Duodenal mucosa (tissue), 2 donors: ENCODE results near the gene FAM149A.

Source experiments
- H3K27ac ChIP-seq: one replicate; pipeline ENCODE4 v1.7.0; 2013; ENCODE audit warnings: low read depth, low read length
- H3K27me3 ChIP-seq, 2 donors: one replicate each; pipeline ENCODE4 v1.7.0; 2013; ENCODE audit warnings: low read length in 2 of 2, control low read depth in 1 of 2; ENCODE audit not compliant: insufficient read depth in 2 of 2, control insufficient read depth in 1 of 2
- H3K36me3 ChIP-seq, 2 donors: one replicate each; pipeline ENCODE4 v1.7.0; 2013; ENCODE audit warnings: low read length in 2 of 2, control low read depth in 1 of 2; ENCODE audit not compliant: insufficient read depth in 2 of 2, control insufficient read depth in 1 of 2
- H3K4me1 ChIP-seq, 2 donors: one replicate each; pipeline ENCODE4 v1.7.0; 2013; ENCODE audit warnings: low read length in 2 of 2, control low read depth in 1 of 2; ENCODE audit not compliant: insufficient read depth in 2 of 2, control insufficient read depth in 1 of 2
- H3K4me3 ChIP-seq, 2 donors: one replicate each; pipeline ENCODE4 v1.7.0; 2013; ENCODE audit warnings: low read length in 2 of 2, low read depth in 1 of 2
- H3K9ac ChIP-seq, 2 donors: one replicate each; pipeline ENCODE4 v1.7.0; 2013; ENCODE audit warnings: low read length in 2 of 2, low read depth in 1 of 2
- H3K9me3 ChIP-seq, 2 donors: one replicate each; pipeline ENCODE4 v1.7.0; 2013; ENCODE audit warnings: low read length in 2 of 2, control low read depth in 1 of 2; ENCODE audit not compliant: control insufficient read depth in 1 of 2

FAM149A gene

DNA sequence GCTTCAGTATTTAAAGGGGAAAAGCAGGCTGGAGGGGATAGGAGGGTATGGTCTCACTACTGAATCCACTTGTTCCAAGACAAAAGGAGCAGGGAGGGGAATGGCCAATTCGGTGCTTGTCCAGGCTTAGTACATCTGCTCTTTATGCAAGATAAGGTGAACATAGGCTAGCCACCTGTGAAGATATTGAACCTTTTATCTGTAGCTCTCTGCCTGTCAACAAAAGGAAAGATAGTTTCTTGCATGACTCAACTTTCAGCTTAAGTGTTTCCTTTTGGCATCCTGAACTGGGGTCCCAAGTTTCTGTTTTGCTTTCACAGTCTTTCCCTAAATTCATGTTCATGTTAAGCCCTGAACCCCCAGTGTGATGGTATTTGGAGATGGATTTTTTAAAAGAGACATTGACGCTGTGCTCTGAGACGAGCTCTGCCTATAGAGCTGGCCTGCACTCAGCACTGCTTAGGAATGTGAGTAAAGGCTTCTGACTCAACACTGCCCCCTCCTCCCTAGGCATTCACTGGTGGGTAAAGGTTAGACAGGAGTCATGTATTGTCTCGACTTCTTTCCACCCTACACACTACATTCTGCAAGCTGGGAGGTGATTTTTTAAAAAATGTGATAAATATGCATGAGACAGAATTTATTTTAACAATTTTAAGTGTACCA, 28.2 kb downstream of the FAM149A start:
- peak overlapping the region in 1 of 2 donors; percentile 35 for H3K4me3 ChIP-seq
- H3K36me3 ChIP-seq: no peaks in the 10 kb centered on the region
- H3K9me3 ChIP-seq: no peaks in the 10 kb centered on the region
- no peaks in the 10 kb centered on the region for H3K27me3 ChIP-seq
- H3K4me1 ChIP-seq: peaks cover 3 to 10% of the 10 kb centered on the region in 2 donors
- no peak overlapping the region for H3K9ac ChIP-seq
- H3K27ac ChIP-seq: no peak overlapping the region

DNA sequence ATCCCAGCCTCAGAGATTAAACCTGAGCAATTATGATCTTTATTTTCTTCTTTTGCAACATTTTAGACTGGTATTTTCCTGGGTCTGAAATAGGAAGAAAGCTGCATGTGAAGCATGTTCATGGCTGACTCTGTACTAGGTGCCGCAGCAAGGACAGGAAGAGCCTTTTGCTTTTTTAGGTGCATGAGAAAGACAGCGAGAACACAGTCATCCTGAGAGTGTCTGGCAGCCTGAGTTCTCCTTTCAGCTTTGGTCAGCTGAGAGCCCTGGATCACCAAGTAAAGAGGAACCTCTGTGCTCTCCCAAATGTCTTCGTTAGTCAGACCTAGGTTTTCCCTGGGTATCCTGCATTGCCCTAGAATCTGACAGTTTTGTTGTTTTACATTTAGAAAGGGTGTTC, 29.8 kb downstream of the FAM149A start:
- Histone ChIP-seq H3K4me3 (no peak overlapping the region), H3K27me3 (no peaks in the 10 kb centered on the region), H3K9me3 (no peaks in the 10 kb centered on the region), H3K27ac (no peak overlapping the region), H3K9ac (no peak overlapping the region), H3K36me3 (no peaks in the 10 kb centered on the region), H3K4me1 (peaks cover 3 to 10% of the 10 kb centered on the region in 2 donors)

DNA sequence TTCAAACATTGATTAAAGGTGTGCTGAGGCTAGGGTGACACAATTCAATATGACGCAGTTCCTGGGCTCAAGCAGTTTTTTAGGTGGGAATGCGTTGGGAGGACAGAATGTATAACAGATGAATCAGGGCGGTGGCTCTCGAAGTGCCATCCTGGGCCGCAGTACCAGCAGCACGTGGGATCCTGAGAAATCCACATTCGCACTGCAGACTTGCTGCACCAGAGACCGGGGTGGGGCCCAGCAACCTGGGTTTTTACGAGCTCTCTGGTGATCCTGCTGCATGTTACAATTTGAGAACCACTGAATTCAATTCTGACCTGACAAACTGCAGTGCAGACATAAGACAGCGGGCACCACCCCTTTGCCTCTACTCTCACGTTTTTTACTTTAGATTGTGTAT, 30.4 kb downstream of the FAM149A start:
- Histone ChIP-seq H3K27me3 (no peaks in the 10 kb centered on the region), H3K4me1 (peaks cover 3 to 10% of the 10 kb centered on the region in 2 donors), H3K4me3 (no peak overlapping the region), H3K27ac (no peak overlapping the region), H3K36me3 (no peaks in the 10 kb centered on the region), H3K9ac (no peak overlapping the region), H3K9me3 (no peaks in the 10 kb centered on the region)

DNA sequence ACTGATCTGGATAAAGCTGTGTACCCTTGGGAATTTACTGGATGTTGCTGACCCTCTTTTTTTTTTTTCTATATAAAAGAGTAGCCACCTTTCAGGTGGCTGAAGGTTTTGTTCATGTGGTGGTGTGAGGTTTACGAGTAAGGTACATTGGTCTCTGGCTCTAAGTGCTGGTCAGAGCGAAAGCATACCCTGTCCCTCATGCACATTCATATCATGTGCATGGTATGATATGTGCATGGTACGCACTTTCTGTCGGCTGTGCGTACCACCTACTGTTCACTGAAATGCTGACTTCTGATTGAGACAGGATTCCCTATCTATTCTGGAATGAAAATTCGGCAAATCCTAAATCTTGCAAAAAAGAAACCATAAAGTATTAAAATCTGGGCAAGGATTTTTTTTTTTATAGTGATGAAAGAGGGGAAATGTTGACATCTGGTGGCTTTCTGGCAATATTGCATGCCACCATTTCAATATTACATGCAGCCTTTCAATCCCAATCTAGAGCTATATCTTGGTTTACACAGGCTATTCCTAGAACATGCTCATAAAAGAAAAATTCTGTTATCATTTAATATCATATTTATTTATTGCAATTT, 32.8 kb downstream of the FAM149A start:
- no peaks in the 10 kb centered on the region for H3K36me3 ChIP-seq
- H3K4me1 ChIP-seq: peaks cover 3 to 9% of the 10 kb centered on the region in 2 donors
- peak overlapping the region in 1 of 2 donors; percentile 18 for H3K4me3 ChIP-seq
- no peak overlapping the region for H3K27ac ChIP-seq
- no peaks in the 10 kb centered on the region for H3K9me3 ChIP-seq
- no peak overlapping the region for H3K9ac ChIP-seq
- H3K27me3 ChIP-seq: no peaks in the 10 kb centered on the region

DNA sequence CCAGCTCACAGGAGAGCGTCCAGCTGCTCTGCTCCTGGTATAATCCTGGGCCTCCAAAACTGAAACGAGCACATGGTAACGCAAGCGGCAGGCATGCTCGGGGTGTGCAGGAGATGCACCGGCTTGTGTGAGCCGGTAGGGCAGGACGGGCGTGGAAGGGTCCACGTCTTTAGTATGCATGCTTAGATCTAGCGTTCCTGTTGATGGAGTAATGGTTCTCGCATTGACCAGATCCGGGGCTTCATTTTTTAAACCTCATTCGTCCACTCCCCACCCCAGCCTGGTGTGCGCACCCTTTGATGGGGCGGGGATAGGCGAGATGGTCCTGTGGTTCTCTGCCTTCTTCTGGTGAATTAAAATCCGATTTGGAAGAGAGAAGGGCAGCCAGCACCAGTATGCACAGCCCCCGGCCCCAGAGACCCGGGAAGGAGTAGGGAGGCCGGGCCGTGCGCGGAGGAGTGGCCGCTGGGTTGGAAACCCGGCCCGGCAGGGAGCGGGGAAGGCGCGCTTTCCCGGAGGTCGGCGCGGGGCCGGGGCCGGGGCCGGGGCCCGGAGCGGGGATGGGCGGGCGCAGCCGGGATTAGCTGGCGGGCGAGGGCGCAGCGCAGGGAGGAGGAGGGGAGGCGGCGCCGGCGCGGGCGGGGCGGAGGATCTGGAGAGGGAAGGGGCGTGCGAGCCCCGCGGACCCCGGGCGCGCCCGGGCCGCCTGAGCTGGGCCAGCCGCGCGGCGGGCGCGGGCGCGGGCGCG, 39.9 kb downstream of the FAM149A start:
- no peak overlapping the region for H3K27ac ChIP-seq
- no peaks in the 10 kb centered on the region for H3K27me3 ChIP-seq
- H3K9me3 ChIP-seq: no peaks in the 10 kb centered on the region
- H3K9ac ChIP-seq: peak overlapping the region; percentile 35 to 51
- peaks cover 6 to 12% of the 10 kb centered on the region in 2 donors for H3K4me1 ChIP-seq
- H3K36me3 ChIP-seq: no peaks in the 10 kb centered on the region
- H3K4me3 ChIP-seq: peak overlapping the region; percentile 63 to 75

DNA sequence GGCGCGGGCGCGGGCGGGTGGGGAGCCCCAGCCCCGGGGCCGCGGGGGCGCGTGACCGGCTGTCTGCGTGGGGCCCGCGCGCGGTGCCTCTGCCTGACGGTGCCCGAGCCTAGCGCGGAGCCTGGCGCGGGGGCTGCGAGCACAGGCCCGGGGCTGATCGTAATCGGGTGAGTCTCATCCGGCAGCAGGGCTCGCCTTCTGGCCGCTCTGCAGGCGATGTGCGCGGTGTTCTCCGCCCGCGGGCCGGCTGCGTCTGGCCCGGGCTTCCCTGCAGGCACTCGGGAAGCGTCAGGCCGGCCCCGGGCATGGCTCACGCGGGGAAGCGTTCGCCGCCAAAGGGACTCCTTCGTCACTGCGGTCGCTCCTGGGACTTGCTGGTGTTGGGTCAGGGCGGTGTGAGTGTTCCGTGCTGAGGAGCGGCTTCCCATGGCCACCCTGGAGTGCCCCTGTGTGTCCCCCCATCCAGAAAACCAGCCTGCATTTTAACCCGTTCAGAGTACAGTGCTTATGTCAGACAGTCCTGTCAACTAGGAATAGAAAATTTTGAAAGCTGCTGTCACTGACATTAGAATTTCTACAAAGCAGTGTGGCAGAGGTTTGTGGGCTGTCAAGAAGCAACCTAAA, 40.6 kb downstream of the FAM149A start:
- peak overlapping the region; percentile 35 to 57 for H3K9ac ChIP-seq
- peaks cover 6 to 12% of the 10 kb centered on the region in 2 donors for H3K4me1 ChIP-seq
- no peaks in the 10 kb centered on the region for H3K9me3 ChIP-seq
- H3K27ac ChIP-seq: peak overlapping the region; percentile 67
- peak overlapping the region; percentile 67 to 75 for H3K4me3 ChIP-seq
- H3K36me3 ChIP-seq: no peaks in the 10 kb centered on the region
- no peaks in the 10 kb centered on the region for H3K27me3 ChIP-seq

DNA sequence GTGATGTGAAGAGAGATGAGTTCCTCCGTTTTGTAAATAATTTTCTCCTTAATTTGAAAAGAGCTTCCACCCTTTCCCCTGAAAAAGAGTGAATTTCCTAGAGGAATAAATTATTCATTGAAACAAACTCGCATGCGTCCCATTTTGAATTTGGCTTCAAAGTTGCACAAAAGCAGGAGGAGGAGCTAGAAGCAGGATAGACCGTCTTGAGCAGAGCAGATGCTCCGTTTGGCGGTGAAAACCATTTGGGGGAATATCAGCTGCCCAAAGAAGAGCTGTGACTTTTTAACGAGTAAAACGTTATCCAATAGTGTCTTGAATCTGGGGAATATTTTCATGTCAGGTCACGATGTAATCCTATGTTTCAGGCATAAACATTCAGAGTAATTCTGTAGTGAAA, 42.0 kb downstream of the FAM149A start:
- H3K4me1 ChIP-seq: peaks cover 6 to 12% of the 10 kb centered on the region in 2 donors
- no peak overlapping the region for H3K9ac ChIP-seq
- H3K4me3 ChIP-seq: no peak overlapping the region
- no peaks in the 10 kb centered on the region for H3K9me3 ChIP-seq
- H3K27ac ChIP-seq: no peak overlapping the region
- no peaks in the 10 kb centered on the region for H3K36me3 ChIP-seq
- no peaks in the 10 kb centered on the region for H3K27me3 ChIP-seq

DNA sequence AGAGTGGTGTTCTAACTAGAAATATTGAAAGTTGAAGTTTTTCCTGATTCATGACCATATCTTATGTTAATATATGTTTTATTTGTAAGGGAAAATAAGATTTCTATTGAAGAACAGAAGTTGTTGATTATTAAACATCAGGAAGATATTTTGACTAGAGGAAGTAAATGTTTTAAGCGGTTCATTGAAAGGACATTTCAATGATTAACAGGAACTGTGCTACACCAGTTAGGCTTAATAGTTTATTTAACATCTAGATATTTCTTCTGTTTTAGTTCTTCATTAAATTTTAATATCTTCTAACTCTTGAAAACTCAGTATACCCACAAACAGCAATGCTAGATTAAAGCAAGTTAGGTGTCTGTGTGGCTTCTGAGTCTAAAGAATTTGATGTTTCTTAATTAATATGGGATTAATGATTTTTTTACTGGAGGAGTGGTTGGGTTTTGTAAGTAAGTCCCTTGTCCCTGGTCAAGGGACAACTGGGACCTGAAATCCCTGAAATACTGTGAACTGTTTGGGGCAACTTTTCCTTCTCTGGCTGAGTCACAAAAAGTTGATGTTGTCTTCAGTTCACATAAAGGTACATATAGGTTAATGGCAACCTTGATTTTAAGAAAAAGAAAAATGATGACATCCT, 44.0 kb downstream of the FAM149A start:
- peaks cover 6 to 12% of the 10 kb centered on the region in 2 donors for H3K4me1 ChIP-seq
- H3K27ac ChIP-seq: no peak overlapping the region
- no peaks in the 10 kb centered on the region for H3K27me3 ChIP-seq
- no peak overlapping the region for H3K4me3 ChIP-seq
- H3K36me3 ChIP-seq: no peaks in the 10 kb centered on the region
- H3K9me3 ChIP-seq: no peaks in the 10 kb centered on the region
- H3K9ac ChIP-seq: no peak overlapping the region

DNA sequence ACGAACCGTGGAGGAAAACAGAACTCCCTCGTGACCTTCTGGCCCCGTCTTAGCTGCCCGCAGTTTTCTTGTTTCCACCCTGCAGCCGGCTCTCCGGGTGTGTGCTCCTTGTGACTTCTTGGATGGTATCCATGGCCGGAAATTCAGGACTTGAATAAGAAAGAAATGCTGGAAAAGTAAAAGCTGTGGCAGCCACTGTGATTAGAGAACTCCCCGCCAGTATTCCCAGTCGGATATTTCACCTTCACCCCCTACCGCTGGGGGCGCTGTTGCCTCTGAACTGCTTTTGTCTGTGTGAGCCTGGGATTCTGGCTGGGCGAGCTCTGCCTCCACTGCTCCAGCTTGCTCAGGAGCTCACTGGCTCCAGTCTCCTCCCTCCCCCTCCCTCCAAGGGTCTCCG, 45.4 kb downstream of the FAM149A start:
- Histone ChIP-seq H3K4me1 (peaks cover 6% of the 10 kb centered on the region in 2 donors), H3K27ac (no peak overlapping the region), H3K4me3 (no peak overlapping the region)

More for the DNA sequence above, 45.4 kb downstream of the FAM149A start:
- Histone ChIP-seq H3K36me3 (peaks cover 2 to 3% of the 10 kb centered on the region in 2 donors), H3K9ac (no peak overlapping the region), H3K27me3 (no peaks in the 10 kb centered on the region), H3K9me3 (no peaks in the 10 kb centered on the region)
